Mammary epithelial cell (primary cell): Measurements from ENCODE around the gene SF3B6.

ENCODE experiments used
- EZH2 ChIP-seq: IDR thresholded peaks from 2 replicates; pipeline ENCODE4 v1.6.1; 2012; ENCODE audit warnings: low read length, inconsistent platforms, borderline replicate concordance
- TF ChIP-seq, protein P1 (sequence below), 2 donors: IDR thresholded peaks in 1 of 2; conservative IDR thresholded peaks in 1 of 2; 2 replicates each; pipeline ENCODE4 v1.5.1; 2011 to 2012; ENCODE audit warnings: inconsistent platforms in 2 of 2, low read length in 2 of 2, mild to moderate bottlenecking in 2 of 2, control low read depth in 1 of 2, low read depth in 1 of 2; ENCODE audit not compliant: insufficient read depth in 1 of 2; ENCODE audit errors: extremely low read depth in 1 of 2

DNA sequence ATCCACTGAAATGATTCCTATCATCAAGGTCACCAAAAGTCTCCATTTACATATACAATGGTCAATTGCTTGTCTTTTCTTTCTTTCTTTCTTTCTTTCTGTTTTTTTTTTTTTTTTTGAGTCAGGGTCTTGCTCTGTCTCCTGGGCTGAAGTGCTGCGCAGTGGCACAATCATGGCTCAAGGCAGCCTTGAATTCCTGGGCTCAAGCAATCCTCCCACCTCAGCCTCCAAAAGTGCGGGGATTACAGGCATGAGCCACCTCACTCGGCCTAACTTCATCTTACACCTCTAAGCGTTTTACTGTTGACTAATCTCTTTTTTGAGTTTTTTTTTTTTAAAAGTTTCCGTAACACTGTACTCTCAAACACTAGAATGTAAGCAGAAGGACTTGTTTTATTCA lies 867 bp downstream of the SF3B6 start:
- TF ChIP-seq EZH2 = no peak
- TF ChIP-seq, protein P1, sequence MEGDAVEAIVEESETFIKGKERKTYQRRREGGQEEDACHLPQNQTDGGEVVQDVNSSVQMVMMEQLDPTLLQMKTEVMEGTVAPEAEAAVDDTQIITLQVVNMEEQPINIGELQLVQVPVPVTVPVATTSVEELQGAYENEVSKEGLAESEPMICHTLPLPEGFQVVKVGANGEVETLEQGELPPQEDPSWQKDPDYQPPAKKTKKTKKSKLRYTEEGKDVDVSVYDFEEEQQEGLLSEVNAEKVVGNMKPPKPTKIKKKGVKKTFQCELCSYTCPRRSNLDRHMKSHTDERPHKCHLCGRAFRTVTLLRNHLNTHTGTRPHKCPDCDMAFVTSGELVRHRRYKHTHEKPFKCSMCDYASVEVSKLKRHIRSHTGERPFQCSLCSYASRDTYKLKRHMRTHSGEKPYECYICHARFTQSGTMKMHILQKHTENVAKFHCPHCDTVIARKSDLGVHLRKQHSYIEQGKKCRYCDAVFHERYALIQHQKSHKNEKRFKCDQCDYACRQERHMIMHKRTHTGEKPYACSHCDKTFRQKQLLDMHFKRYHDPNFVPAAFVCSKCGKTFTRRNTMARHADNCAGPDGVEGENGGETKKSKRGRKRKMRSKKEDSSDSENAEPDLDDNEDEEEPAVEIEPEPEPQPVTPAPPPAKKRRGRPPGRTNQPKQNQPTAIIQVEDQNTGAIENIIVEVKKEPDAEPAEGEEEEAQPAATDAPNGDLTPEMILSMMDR (conservative IDR thresholded peaks at IDR 0.05 in 1 of 2, IDR thresholded peaks at IDR 0.05 in 1 of 2; ENCODE audit: extremely low read depth in 1 of 2, insufficient read depth in 1 of 2, low read depth in 1 of 2, low read length in 2 of 2) = no peak
